ENCODE results near the gene CLDN7.

DNA sequence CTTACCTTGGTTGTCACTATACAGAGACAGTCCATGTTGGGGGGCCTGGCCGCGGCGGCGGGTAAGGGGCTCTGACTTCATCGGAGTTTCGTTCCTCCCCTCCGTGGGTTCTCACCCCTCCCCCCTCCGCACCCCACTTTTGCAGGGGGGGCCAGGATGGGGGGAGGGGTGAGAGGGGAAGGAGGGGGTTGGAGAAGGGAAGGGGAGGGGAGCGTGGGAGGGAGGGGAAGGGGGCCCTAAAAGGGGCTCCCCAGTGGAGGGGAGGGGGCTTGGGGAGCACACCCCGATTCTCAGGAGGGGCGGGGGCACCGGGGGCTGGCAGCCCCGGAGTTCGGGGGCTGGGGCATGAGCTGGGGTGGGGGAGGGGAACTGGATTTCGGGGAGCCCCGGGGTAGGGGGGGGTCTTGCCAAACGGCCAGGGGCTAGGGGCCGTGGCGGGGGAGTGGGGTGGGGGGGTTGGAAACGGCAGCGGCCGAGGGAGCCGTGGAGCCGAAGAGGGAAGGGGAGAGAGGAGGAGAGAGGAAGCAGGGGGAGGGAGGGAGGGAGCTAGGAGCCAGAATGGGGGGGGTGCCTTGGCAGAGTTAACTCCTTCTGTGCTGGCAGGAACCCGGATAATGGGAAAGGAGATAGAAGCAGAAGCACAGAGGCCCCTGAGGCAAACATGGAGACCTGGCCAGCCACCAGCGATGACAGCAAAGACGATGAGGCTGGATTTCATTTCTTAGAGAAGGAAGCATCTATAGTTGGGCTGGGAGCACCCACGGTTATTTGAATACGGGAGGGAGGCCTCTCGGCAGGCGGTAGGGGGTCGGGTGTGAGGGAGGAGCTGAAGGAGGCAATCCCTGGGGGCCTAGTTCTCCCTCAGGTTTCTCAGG is 44.9 kb downstream of the CLDN7 start:
- TF ChIP-seq, protein P1, sequence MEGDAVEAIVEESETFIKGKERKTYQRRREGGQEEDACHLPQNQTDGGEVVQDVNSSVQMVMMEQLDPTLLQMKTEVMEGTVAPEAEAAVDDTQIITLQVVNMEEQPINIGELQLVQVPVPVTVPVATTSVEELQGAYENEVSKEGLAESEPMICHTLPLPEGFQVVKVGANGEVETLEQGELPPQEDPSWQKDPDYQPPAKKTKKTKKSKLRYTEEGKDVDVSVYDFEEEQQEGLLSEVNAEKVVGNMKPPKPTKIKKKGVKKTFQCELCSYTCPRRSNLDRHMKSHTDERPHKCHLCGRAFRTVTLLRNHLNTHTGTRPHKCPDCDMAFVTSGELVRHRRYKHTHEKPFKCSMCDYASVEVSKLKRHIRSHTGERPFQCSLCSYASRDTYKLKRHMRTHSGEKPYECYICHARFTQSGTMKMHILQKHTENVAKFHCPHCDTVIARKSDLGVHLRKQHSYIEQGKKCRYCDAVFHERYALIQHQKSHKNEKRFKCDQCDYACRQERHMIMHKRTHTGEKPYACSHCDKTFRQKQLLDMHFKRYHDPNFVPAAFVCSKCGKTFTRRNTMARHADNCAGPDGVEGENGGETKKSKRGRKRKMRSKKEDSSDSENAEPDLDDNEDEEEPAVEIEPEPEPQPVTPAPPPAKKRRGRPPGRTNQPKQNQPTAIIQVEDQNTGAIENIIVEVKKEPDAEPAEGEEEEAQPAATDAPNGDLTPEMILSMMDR (IDR thresholded peaks at IDR 0.05): no peak
- no peak for TF ChIP-seq POLR2A (IDR thresholded peaks at IDR 0.05)

Data from adrenal gland (tissue), 5 donors.